HG03025 (cell line): ENCODE results near the gene IQSEC3.

Experiments
- ATAC-seq: cut with Tn5 transposase; IDR thresholded peaks from one replicate; pipeline ENCODE4 v1.9.1; 2021; ENCODE audit warnings: mild to moderate bottlenecking, moderate library complexity; ENCODE audit not compliant: unreplicated experiment, low FRiP score

Gene IQSEC3

DNA sequence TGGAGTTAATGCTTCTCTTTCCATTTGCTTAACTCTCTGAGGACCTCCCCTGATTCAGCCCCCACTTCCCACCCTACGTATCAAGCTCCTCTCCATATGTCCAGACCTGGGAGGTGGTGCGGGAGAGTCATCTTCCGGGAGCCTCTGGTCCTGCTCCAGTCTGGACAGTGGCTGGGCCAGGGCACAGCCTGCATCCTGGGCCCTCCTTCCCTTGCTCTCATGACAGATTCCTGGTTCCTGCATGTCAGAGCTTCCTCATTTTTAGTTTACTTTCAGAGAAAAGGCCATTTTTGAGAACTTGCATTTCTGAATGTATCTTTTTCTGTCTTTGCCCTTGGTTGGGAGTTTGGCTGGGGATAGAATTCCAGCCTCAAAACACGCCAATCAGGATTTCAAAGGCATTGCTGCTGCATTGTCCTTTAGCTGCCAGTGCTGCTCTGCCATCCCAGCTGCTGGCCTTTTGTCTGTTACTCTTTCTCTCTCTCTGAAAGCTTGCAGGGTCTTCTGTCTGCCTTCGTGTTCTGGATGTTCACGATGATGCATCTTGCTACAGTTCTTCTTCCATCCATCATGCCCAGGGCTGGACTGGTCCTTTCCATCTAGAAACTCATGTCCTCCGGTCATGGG, 92.7 kb downstream of the IQSEC3 start:
- ATAC-seq = no peak

DNA sequence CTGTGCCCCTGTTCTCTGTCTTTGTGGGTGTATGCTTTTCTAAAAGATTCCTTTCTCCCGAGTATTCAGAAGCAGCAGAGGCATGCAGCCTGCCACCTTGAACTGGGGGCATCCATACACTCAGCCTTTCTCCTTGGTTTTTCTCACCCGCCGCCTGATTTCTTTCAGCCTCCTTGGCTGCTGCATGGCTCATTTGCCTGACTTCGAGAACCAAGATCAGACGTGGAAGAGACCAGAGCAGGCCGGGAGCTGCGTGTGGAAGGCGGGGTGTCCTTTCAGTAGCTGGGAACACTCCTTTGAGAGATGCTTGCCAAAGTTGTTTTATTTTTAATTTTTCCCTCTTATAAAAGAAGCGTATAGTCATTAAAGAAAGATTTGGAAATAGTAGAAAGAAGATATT, 94.3 kb downstream of the IQSEC3 start:
- ATAC-seq = no peak

DNA sequence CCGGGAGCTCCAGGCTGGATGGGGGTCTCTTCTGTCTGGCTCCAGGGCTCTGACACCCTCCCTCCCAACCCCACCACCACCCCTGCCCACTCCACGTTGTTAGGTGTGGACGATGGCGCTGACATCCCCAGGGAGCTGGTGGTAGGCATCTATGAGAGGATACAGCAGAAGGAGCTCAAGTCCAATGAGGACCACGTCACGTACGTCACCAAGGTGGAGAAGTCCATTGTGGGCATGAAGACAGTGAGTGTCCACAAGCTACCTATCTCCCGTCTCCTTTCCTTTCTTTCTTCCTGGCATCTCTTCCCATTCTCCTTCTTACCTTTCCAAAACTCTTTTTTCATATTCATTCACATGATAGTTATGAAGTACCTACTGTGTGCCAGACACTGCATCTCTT, 95.3 kb downstream of the IQSEC3 start:
- no peak for ATAC-seq

DNA sequence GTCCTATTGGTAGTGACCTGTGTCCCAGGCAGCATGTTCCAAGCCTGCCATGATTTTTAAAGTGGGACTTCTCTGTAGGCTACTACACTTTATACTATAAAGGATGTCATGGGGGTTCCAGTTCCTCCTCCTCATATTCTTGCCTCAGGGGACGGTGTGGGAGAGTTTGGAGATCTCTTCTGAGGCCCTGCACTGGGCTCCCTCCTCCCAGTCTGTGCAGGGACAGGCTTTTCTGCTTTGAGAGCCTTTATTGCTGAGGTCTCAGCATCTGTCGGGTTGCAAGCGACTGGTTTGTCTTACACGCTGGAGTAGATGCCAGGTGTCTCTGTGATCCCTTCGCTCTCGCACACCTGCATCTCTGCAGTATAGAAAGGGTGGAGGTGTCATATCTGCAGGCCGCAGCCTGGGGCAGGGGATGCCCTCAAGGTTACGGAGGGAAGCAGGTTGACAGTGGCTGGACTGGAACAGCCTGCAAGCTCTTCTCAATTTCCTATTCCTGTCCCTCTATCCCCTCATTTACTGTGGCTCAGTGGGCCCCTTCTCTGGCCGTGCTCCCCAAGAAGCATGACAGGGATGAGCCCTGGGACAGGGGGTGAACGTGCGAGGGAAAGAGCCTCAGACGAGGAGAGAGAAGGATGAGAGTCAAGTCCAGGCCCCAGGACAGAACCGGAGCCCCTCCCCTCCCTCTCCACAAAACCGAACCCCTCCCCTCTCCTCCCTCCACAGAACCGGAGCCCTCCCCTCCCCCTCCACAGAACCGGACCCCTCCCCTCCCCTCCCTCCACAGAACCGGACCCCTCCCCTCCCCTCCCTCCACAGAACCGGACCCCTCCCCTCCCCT, 96.1 kb downstream of the IQSEC3 start:
- ATAC-seq = no peak

DNA sequence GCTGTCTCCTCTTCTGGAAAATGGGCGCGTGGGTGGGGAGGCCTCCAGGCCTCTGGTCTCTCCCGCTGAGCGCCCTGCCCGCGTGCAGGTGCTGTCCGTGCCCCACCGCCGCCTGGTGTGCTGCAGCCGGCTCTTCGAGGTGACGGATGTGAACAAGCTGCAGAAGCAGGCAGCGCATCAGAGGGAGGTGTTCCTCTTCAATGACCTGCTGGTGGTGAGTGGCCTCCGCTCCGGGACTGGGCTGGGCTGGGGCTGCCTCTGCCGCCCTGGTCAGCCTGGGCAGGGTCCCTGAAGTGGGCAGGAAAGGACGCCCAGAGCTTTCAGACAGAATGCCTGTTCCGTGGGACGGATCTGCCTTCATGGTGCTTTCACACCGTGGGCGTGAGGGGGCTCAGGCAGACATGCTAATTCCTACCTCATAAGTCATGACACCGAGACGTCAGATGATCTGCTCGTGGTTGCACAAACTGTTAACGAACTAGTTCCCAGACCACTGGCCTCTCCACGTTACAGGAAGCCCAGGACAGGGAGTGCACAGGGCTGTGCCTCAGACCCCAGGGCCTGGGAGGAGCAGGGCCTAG, 96.9 kb downstream of the IQSEC3 start:
- no peak for ATAC-seq

DNA sequence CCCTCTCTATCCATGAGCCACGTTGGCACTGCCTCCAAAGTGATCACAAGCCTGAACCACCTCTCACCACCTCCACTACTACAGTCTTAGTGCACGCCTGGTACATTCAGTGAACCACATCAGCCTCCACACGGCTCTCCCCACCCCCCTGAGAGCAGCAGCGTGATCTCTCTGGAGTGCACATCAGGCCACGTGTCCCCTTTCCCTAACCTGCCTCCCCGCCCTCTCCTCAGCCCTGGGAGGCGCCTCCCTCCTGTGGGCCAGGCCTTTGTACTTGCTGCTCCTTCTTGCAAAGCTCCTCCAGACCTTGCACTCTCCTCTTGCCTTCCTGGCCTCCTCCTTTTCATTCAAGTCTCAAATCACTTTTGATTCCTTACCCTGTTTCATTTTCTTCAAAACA, 97.6 kb downstream of the IQSEC3 start:
- no peak for ATAC-seq

DNA sequence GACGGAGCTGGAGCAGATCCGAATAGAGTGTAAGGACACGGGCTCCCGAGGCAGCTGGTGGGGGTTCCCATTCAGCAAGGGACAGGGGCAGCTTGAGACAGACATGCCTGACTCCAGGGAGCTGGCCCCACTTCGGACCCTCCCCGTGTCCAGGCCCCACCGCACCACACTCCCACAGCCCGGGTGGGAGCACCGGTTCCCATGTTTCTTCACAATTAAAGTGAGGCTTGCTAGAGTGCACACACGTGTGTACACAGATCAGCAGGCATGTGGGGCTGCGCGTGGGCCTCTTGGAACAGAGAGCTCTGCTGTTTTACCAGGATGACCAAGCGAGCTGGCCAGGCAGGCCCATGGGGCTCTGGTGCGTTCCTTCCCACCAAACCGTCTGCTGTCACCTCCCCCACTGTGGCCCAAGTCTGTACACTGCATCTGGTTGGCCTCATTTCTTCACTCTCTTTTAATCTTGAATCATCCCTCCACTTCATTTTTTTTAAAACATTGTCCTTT, 99.3 kb downstream of the IQSEC3 start:
- no peak for ATAC-seq

DNA sequence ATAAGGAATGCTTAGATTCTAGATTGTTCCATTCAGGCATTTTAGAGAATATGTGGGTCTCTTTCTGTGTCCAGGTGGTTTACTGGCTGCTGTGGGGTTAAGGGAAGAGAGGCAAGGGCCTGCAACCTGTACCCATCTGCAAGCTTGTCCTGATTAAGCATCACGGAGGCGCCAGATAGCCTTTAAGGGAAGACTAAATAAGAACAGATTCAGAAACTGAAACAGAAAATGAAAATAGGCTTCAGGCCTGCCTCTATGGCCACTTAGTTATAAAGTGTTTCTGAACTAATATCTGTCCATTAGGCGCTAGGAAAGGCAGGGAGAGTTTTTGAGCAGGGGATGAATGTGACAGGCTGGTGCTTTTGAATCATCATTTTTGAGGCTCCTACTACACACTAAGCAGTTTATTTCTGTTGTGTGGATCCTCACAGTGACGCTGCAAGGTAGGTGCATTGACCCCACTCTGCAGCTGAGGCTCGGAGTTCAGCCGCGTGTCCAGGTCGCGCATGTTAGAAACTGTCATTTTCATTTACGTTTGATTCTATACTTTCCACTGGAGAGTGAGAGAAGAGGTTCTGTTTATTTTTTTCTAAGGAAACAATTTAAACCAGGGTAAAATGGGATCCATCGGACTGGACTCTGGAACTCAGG, 100.0 kb downstream of the IQSEC3 start:
- no peak for ATAC-seq

DNA sequence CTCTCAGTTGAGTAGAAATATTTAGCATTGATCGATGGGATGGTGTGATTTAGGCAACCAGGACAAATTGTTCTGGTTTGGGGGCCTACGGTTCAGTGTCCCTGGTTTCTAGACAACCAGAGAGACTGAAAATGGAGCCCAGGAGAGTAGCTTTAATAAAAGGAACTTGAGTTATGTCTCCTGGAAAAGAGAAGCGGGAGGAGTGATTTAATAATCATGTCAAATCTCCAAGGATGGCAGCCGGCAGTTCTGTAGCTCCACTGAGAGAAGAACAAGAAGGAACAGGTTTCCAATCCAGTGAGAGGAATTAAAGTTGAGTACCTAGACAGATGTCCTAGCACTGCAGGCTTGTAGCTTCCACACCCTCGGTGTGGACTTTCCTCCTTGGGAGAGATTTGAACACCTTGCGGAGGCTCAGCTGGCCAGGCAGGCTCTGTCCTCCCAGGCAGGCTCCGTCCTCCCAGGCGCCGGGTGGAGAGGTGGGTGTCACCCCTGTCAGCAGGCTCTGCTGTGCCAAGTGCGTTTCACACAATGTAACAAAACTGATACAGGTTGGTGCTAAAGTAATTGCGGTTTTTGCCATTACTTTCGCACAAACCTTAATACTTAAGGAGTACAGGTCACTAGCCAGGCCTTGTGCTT, 101.5 kb downstream of the IQSEC3 start:
- ATAC-seq = no peak

DNA sequence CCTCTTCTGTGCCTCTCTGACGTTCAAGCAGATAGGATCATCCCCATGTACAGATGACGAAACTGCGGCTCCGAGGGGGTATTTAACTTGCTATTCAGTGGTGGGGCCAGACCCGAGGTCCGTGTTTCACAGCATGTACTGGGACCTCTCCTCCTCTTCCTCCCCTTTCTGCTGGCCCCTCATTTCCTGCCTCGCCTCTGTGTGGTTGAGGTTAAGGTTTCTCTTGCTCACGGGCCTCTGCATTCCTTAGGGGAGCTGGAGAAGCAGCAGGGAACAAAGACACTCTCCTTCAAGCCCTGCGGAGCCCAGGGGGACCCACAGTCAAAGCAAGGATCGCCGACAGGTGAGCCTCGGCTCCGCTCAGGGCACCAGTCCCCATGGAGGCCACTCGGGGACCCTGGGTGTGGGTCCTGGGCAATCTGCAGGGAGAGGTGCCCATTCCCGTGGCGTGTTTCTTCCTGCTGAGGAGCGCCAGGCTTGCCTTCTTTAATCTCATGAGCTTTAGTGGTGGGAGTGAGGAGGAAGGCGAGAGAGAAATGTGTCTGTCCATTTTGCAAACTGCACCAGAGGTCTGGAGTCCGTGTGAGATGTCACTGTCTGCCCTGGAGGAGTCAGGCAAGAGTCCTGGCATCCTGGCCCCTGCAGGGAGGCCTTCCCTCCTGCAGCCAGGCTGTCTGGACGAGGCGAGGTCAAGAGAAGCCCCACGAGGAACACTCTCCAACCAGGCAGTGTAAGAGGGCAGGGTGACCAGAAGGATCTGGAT, 102.4 kb downstream of the IQSEC3 start:
- ATAC-seq = no peak

DNA sequence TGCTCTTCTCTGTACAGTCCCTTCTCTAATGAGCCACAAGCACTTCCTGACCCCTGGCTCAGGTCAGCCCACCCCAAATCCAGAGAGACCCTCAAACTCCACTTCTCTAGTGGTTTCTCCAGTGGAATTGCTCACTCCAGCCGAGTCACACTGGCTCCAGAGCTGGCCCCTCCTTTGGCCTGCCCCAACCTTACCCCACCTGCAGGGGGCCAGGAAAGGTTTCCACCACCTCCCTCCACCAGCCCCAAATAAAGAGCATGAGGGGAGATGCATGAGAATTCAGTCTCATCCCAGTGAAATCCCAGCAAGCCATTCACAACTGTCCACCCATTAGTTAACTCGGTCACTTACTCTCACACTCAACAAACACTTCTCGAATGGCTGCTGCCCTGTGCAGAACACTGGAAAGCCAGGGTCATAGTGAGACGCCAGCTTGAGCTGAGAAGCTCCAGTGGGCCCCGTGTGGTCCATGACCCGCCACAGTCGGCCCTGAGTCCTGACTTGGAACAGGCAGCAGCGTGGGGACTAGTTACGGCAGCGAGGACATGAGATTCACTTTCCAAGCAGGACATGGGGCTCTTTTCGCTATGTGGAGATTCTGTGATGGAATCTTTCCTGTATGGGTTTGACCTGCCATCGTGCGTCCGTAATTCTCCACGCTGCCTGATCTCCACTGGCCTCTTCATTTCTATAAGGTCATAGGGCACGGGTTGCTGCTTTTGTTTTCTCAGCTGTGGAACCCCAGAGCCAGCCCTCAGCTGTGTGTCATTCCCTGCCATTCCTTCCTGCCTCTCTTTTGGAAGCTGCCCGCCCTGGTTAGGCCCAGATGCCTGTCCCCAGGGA, 103.2 kb downstream of the IQSEC3 start:
- no peak for ATAC-seq

DNA sequence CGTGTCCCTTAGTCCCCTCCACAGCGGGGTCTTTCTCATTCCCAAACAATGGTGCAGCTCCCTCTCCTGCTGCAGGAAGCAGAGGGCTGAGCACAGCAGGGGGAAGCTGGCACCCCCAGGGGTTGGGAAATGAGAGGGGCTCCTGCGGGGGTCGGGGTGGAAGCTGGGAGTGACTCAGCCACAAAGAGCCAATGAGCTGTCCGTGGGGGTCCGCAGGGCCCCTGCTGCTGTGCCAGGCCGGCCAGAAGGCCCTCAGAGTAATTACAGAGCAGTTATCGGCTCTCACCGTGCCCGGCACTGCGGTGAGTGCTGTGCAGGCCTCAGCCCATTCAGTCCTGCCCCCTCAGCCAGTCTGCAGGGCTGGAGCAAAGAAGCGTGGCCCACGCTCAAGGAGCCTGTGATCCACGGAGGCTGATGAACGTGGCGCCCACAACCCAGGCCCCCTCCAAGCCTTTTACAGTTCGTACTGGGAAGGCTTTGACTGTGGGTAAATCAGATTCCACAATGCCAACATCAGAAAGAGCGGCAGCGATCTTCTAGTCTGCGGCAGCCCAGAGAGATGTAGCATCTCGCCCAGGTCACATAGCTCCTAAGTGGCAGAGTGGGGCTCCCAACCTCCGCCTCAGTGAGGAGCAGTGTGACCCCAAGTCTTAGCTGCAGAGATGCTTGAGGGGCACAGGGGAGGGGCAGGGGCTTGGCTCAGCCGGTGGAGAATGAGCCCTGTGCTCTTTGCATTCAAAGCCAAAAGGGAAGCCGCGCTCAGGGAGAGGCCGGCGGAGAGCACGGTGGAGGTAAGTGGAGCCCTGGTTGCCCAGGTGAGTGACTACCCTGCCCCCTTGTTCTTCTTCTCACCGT, 104.0 kb downstream of the IQSEC3 start:
- no peak for ATAC-seq

DNA sequence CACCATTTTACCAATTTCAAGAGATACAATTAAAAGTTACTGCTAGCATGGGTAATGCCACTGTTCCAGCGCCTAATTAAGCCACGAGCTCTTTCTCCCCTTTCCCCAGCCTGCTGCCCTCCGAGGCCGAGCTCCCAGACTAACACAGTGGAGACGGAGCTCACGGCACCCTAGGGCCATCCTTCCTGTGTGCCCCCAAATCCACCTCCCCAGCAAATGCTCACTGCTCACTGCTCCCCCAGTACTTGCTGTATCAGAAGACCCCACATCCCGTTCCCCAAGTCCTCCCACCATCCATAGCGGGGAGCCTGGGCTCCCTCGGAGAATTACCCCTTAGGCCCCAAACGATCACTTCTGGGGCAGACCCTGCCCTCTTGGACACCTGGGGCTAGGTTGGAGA, 104.7 kb downstream of the IQSEC3 start:
- ATAC-seq = no peak

DNA sequence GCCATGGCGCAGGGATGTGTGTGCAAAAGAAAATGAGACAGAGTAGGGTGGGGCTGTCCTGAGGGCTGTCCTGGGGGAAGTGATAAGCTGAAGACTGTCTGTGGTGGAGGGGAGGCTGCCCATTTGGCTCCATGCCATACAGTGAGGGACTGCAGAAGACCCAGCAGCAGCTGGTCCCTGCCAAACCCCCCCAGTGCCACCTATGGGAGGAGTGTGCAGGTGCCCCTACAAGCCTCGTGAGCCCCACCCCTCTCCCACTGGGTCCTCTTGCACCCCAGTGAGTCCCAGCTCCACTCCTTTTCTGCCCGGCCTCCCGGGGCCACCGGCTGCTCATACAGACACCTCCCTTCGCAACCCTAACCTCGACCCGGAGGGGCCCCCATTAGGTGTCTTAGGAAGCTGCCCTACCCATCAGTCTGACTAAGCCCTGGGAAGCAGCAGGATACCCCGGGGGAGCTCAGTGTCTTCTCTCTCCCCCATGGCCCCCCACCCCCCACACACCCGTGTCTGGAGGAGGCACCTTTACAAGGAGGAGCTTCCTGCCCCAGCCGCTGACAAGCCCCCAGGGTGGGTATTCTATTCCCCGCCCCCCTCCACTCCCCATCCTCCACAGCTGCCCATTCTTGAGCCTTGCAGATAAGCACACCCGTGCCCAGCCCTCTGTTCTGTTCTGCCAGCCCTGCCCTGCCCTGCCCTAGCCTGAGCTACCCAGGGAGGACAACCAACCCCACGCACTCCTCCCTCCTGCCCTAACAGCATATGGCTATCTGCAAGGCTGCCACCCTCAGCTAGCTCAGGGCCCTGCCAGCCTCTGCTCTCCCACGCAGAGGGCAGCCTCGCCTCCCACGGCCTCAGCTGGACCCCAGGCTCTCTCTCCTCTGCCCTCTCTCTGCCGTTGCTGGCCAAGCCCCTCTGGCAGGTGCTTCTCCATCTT, 105.4 kb downstream of the IQSEC3 start:
- ATAC-seq = no peak

DNA sequence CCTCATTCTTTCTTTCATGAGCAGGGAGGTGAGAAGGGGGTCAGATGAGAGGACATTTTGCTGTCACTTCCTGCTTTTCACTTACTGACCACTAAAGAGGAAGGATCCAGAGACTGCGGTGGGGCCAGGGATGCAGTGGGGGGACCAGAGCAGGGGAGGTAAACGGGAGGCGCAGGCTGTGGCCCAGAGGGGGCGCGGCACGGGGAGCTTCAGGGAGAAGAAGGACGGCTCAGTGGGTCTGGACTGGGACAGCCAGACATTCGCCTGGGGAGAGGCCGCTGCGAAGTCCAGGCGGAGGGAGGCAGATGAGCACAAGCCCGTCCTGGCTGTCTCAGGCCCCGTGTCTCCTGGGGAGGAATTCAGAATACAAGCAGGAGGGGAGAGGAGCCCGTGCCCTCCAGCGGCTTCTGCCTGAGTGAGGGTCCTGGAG, 106.2 kb downstream of the IQSEC3 start:
- no peak for ATAC-seq

DNA sequence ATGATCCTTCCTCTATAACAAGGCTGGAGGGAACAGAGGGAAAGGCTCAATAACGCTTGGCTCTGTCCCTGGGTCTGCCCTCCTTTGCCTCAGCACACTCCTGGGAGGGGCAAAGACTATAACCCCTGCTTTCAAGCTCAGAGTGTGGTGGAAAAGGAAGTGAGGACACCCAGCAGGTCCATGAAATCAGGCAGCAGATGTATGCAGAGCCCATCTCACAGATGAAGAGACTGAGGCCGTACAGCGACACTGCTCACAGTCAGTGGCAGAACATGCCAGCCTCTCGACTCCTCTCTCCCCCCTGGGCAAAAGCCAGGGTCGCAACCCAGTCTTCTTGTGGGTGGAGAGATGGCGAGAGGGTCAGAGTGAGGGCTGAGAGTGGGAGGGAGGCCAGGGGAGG, 107.6 kb downstream of the IQSEC3 start:
- no peak for ATAC-seq

DNA sequence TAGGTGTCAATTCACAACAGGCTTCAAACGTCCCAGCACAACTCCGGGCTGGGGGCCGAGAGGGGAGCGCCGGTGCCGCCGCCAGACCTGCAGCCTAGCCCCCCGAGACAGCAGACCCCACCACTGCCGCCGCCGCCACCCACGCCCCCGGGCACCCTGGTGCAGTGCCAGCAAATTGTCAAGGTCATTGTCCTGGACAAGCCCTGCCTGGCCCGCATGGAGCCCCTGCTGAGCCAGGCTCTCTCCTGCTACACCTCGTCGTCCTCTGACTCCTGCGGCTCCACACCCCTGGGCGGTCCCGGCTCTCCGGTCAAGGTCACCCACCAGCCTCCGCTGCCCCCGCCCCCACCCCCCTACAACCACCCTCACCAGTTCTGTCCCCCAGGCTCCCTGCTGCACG, 108.0 kb downstream of the IQSEC3 start:
- ATAC-seq = no peak
